ENCODE results near the gene RADX. TPM values are rescaled to one million over a fixed set of nuclear protein-coding genes. Genes with fewer than 3 reads are reported as not detected.

Gene RADX
- total RNA-seq, 4 donors from 2014 or later = 0.91 to 2.9 (median 2.2) TPM

- Histone ChIP-seq H3K9me3 (no peaks in the 10 kb centered on the region), H3K27ac (no peak overlapping the region), H3K4me3 (no peak overlapping the region), H3K4me1 (no peaks in the 10 kb centered on the region), H3K27me3 (no peaks in the 10 kb centered on the region), H3K36me3 (no peaks in the 10 kb centered on the region)
- TF ChIP-seq CTCF (IDR thresholded peaks at IDR 0.05) (no peak), POLR2A (IDR thresholded peaks at IDR 0.05) (no peak)
- WGBS, 2 donors = 22 to 24% methylated on average over 3 of the region's 3 CpGs
- no peak for DNase-seq
- intact Hi-C loops (cut with DNase I) = no loop called here
These were observed 96.1 kb downstream of the RADX start for GRCh38 chrX:106707771-106708454.

- no peak for DNase-seq
- H3K9me3 ChIP-seq = no peaks in the 10 kb centered on the region
- H3K36me3 ChIP-seq = no peaks in the 10 kb centered on the region
- no peak overlapping the region for H3K4me3 ChIP-seq
- no peak overlapping the region for H3K27ac ChIP-seq
- no peaks in the 10 kb centered on the region for H3K4me1 ChIP-seq
- H3K27me3 ChIP-seq = no peaks in the 10 kb centered on the region
- intact Hi-C loops (cut with DNase I) = no loop called here
- TF ChIP-seq POLR2A (IDR thresholded peaks at IDR 0.05) (no peak), CTCF (IDR thresholded peaks at IDR 0.05) (no peak)
These were observed 99.0 kb downstream of the RADX start for GRCh38 chrX:106710771-106711170.

GRCh38 chrX:106711375-106711774, 99.6 kb downstream of the RADX start:
- Histone ChIP-seq H3K27ac (no peak overlapping the region), H3K36me3 (no peaks in the 10 kb centered on the region), H3K27me3 (no peaks in the 10 kb centered on the region), H3K4me1 (no peaks in the 10 kb centered on the region), H3K4me3 (no peak overlapping the region), H3K9me3 (no peaks in the 10 kb centered on the region)
- intact Hi-C loops (cut with DNase I) = no loop called here
- TF ChIP-seq POLR2A (IDR thresholded peaks at IDR 0.05) (no peak), CTCF (IDR thresholded peaks at IDR 0.05) (no peak)
- DNase-seq = no peak
- WGBS, 2 donors = 67 to 89% methylated on average over 4 of the region's 4 CpGs

- WGBS, 2 donors = 86 to 88% methylated on average over 1 of the region's 1 CpG
- Histone ChIP-seq H3K4me3 (no peak overlapping the region), H3K9me3 (no peaks in the 10 kb centered on the region), H3K36me3 (no peaks in the 10 kb centered on the region), H3K27ac (no peak overlapping the region), H3K4me1 (no peaks in the 10 kb centered on the region), H3K27me3 (no peaks in the 10 kb centered on the region)
- DNase-seq = no peak
- intact Hi-C loops (cut with DNase I) = no loop called here
- TF ChIP-seq POLR2A (IDR thresholded peaks at IDR 0.05) (no peak), CTCF (IDR thresholded peaks at IDR 0.05) (no peak)
These were observed 104.2 kb downstream of the RADX start for GRCh38 chrX:106716004-106716403.

GRCh38 chrX:106716463-106716862, 104.7 kb downstream of the RADX start:
- Histone ChIP-seq H3K27me3 (no peaks in the 10 kb centered on the region), H3K27ac (no peak overlapping the region), H3K4me1 (no peaks in the 10 kb centered on the region), H3K36me3 (no peaks in the 10 kb centered on the region), H3K4me3 (no peak overlapping the region), H3K9me3 (no peaks in the 10 kb centered on the region)
- TF ChIP-seq CTCF (IDR thresholded peaks at IDR 0.05) = no peak
- TF ChIP-seq POLR2A (IDR thresholded peaks at IDR 0.05) = no peak
- no peak for DNase-seq
- WGBS, 2 donors = 32 to 60% methylated on average over 1 of the region's 1 CpG
- intact Hi-C loops (cut with DNase I) = no loop called here

All from esophagus squamous epithelium (tissue), 5 donors.